CD4-positive, alpha-beta T cell (primary cell): Measurements from ENCODE around the gene SS18L1. TPM values are rescaled to one million over a fixed set of nuclear protein-coding genes. Genes with fewer than 3 reads are reported as not detected.

Experiments used
- ATAC-seq: fragments of 200-7000 bp; cut with Tn5 transposase; one replicate; pipeline ENCODE4 v1.10.0; 2022; ENCODE audit warnings: mild to moderate bottlenecking; ENCODE audit not compliant: poor library complexity
- CTCF ChIA-PET: fragments of 350-600 bp; sonication (Branson Sonifier 250); formaldehyde crosslinking; loops from one replicate; lab custom pipeline; 2021; ENCODE audit warnings: antibody characterized with exemption, inconsistent platforms; lab: Charles Lee
- POLR2A ChIA-PET: fragments of 350-600 bp; sonication (Branson Sonifier 250); formaldehyde crosslinking; loops from one replicate; lab custom pipeline; 2021; ENCODE audit warnings: antibody characterized with exemption, inconsistent platforms; lab: Charles Lee
- DNase-seq, 14 experiments: peaks; one replicate each; pipeline ENCODE4 v3.0.0-alpha.2; 2013 to 2020; ENCODE audit warnings: mixed read lengths in 2 of 14
- H3K27ac ChIP-seq, 2 donors: one replicate each; pipeline versions ENCODE4 v1.5.1 to v1.7.0; 2013; ENCODE audit warnings: low read length in 2 of 2, low read depth in 1 of 2, mild to moderate bottlenecking in 1 of 2
- H3K27me3 ChIP-seq, 2 experiments: 1 replicate in 1 of 2; 2 replicates in 1 of 2; pipeline versions ENCODE4 v1.6.1 to v1.7.0; 2013; ENCODE audit warnings: low read length in 2 of 2, control low read depth in 1 of 2, mild to moderate bottlenecking in 1 of 2, moderate library complexity in 1 of 2; ENCODE audit not compliant: insufficient read depth in 2 of 2, control insufficient read depth in 1 of 2
- H3K36me3 ChIP-seq: one replicate; pipeline ENCODE4 v1.6.1; 2013; ENCODE audit warnings: low read length, control low read depth; ENCODE audit not compliant: insufficient read depth
- H3K4me1 ChIP-seq: one replicate; pipeline ENCODE4 v1.6.1; 2013; ENCODE audit warnings: low read length, control low read depth; ENCODE audit not compliant: insufficient read depth
- H3K4me3 ChIP-seq: one replicate; pipeline ENCODE4 v1.5.1; 2013; ENCODE audit warnings: mild to moderate bottlenecking, low read length, moderate library complexity
- H3K9me3 ChIP-seq, 2 experiments: 1 replicate in 1 of 2; 2 replicates in 1 of 2; pipeline versions ENCODE4 v1.6.1 to v1.7.0; 2013; ENCODE audit warnings: low read length in 2 of 2, mild to moderate bottlenecking in 2 of 2, control low read depth in 1 of 2, moderate library complexity in 1 of 2; ENCODE audit not compliant: control insufficient read depth in 1 of 2, insufficient read depth in 1 of 2
- H3K27ac Mint-ChIP-seq: one replicate; pipeline ENCODE4 v1.8.0; 2020; ENCODE audit warnings: mixed read lengths
- H3K27me3 Mint-ChIP-seq: one replicate; pipeline ENCODE4 v1.8.0; 2021; ENCODE audit warnings: mixed read lengths
- H3K36me3 Mint-ChIP-seq: one replicate; pipeline ENCODE4 v1.8.0; 2021; ENCODE audit warnings: low read depth, mixed read lengths
- H3K4me1 Mint-ChIP-seq: one replicate; pipeline ENCODE4 v1.8.0; 2021; ENCODE audit warnings: low read depth, mixed read lengths
- H3K4me3 Mint-ChIP-seq: one replicate; pipeline ENCODE4 v1.8.0; 2020; ENCODE audit warnings: mild to moderate bottlenecking, mixed read lengths
- H3K9me3 Mint-ChIP-seq: one replicate; pipeline ENCODE4 v1.8.0; 2020; ENCODE audit warnings: mixed read lengths
- CTCF ChIP-seq: fragments of 200-600 bp; IDR thresholded peaks from one replicate; pipeline ENCODE4 v1.8.0; 2022; ENCODE audit warnings: antibody characterized with exemption, mild to moderate bottlenecking
- intact Hi-C, 2 experiments: fragments of 100-400 bp; cut with DNase I in 1 of 2; cut with micrococcal nuclease in 1 of 2; formaldehyde crosslinking; loops; one replicate each; pipeline versions ENCODE4 v1.15.1 to v1.9.0; 2023 to 2025; cut with DNase I, micrococcal nuclease
- total RNA-seq, 174 experiments: library from RNA in 2 of 174; stranded (reverse) in 2 of 174; gene quantifications; one replicate each; pipeline ENCODE4 v1.2.3 and lab custom pipeline; 2021 to 2026

Gene SS18L1
- total RNA-seq, 2 experiments from 2014 or later, result 12.8 to 13.4 TPM

DNA sequence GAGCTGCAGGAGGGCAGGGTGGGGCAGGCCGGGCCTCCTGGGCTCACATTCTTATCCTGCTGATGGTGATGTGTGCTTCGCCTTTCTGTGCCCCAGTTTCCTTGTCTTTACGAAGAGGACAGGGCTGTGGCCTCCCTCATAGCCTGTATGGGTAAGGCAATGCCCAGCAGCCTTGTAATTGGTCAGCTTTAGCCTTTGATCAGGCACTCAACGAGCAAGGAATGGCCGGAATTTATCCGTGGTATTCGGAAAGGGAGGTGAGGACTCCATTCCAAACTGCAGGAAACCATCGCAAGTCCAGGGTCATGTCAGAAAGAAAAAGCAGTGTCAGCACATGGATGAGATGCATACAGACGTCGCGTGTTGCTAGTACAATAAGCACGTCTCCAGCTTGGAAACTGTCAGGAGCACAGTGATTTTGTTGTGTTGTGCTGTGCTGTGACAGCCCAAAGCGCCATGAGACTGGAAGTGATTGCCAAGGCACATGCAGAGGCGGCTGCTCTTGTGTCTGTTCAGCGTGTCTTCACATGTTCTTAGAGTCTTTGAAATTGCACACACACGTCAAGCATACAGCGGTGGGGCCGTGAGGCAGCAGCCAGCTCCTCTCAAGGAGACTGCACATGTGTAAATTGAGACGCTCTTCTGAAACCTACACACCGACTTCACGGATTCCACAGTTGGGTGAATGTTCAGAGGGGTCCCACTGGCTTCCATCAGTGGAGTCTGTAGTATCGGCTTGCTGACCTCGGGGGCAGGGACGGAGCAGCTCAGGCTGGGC lies 6.2 kb downstream of the SS18L1 start:
- Mint-ChIP-seq H3K4me3 (no peak overlapping the region), H3K36me3 (peaks cover 24% of the 10 kb centered on the region), H3K27me3 (no peaks in the 10 kb centered on the region), H3K9me3 (no peaks in the 10 kb centered on the region), H3K4me1 (peaks cover 41% of the 10 kb centered on the region), H3K27ac (no peak overlapping the region)
- peaks cover 0 to 20% of the 10 kb centered on the region in 2 experiments for H3K9me3 ChIP-seq
- H3K27me3 ChIP-seq, result no peaks in the 10 kb centered on the region
- no peak overlapping the region for H3K27ac ChIP-seq
- peaks cover 14% of the 10 kb centered on the region for H3K36me3 ChIP-seq
- peaks cover 27% of the 10 kb centered on the region for H3K4me1 ChIP-seq
- intact Hi-C loops, result no loop called here
- ChIA-PET CTCF (no interaction called here), POLR2A (interaction anchor here (1.0 kb wide), 1 partner anchor 83 kb away, joined by 3 read pairs; no protein-coding TSS in a partner anchor)
- no peak for ATAC-seq
- H3K4me3 ChIP-seq, result no peak overlapping the region
- no peak for TF ChIP-seq CTCF
- DNase-seq, result no peak

- Histone ChIP-seq H3K36me3 (peaks cover 16% of the 10 kb centered on the region), H3K4me1 (peaks cover 22% of the 10 kb centered on the region), H3K27me3 (no peaks in the 10 kb centered on the region), H3K4me3 (no peak overlapping the region), H3K27ac (no peak overlapping the region), H3K9me3 (peaks cover 0 to 20% of the 10 kb centered on the region in 2 experiments)
- ATAC-seq (no peak), DNase-seq (no peak)
- no peaks in the 10 kb centered on the region for H3K9me3 Mint-ChIP-seq
- no peak overlapping the region for H3K4me3 Mint-ChIP-seq
- ChIA-PET CTCF (no interaction called here), POLR2A (interaction anchor here (1.0 kb wide), 1 partner anchor 84 kb away, joined by 3 read pairs; no protein-coding TSS in a partner anchor)
- peaks cover 36% of the 10 kb centered on the region for H3K4me1 Mint-ChIP-seq
- H3K27me3 Mint-ChIP-seq, result no peaks in the 10 kb centered on the region
- H3K36me3 Mint-ChIP-seq, result peaks cover 24% of the 10 kb centered on the region
- intact Hi-C loops, result no loop called here
- no peak for TF ChIP-seq CTCF
- no peak overlapping the region for H3K27ac Mint-ChIP-seq
Measured at GRCh38 chr20:62150310-62150575, 6.7 kb downstream of the SS18L1 start.

GRCh38 chr20:62151225-62151624 lies 7.7 kb downstream of the SS18L1 start:
- TF ChIP-seq CTCF, result no peak
- no peaks in the 10 kb centered on the region for H3K27me3 Mint-ChIP-seq
- POLR2A ChIA-PET, result no interaction called here
- DNase-seq, result no peak
- H3K9me3 Mint-ChIP-seq, result no peaks in the 10 kb centered on the region
- intact Hi-C loops, result no loop called here
- H3K36me3 Mint-ChIP-seq, result peaks cover 24% of the 10 kb centered on the region
- H3K4me1 ChIP-seq, result peaks cover 14% of the 10 kb centered on the region
- H3K36me3 ChIP-seq, result peaks cover 21% of the 10 kb centered on the region
- no peak overlapping the region for H3K27ac ChIP-seq
- CTCF ChIA-PET, result no interaction called here
- H3K27ac Mint-ChIP-seq, result no peak overlapping the region
- H3K9me3 ChIP-seq, result peaks cover 0 to 20% of the 10 kb centered on the region in 2 experiments
- no peak overlapping the region for H3K4me3 Mint-ChIP-seq
- H3K4me3 ChIP-seq, result no peak overlapping the region
- peaks cover 31% of the 10 kb centered on the region for H3K4me1 Mint-ChIP-seq
- no peaks in the 10 kb centered on the region for H3K27me3 ChIP-seq
- ATAC-seq, result no peak
